ENCODE measurements around the gene CD47. TPM values are rescaled to one million over a fixed set of nuclear protein-coding genes. Genes with fewer than 3 reads are reported as not detected.

Gene CD47
- total and polyA plus RNA-seq, 10 of the 15 experiments (the other 5 are each of a cell fraction or from before 2014, with no cell fraction given): 22.9 to 175 (median 81.1) TPM

GRCh38 chr3:108103040-108103751 is 12.4 kb upstream of the CD47 start:
- intact Hi-C loops (cut with micrococcal nuclease; ENCODE audit: unreplicated experiment) (no loop called here), in situ Hi-C loops (cut with MboI) (no loop called here)
- H3K4me1 ChIP-seq (ENCODE audit: control insufficient read depth, insufficient read depth, low read length): peaks cover 36% of the 10 kb centered on the region

More at GRCh38 chr3:108103040-108103751, 12.4 kb upstream of the CD47 start:
- DNase-seq (ENCODE audit: low read depth, low spot score): no peak
- H3K9ac ChIP-seq (ENCODE audit: control insufficient read depth, insufficient read depth, low read length): no peak overlapping the region
- H4K20me1 ChIP-seq (ENCODE audit: control insufficient read depth, insufficient read depth): no peaks in the 10 kb centered on the region
- FAIRE-seq: no peak
- RAD21 ChIA-PET (ENCODE audit: unreplicated experiment): interaction anchor here (0.9 to 4.2 kb wide), 2 partner anchors 22 to 24 kb away, joined by 3 to 36 read pairs; no protein-coding TSS in a partner anchor
- TF ChIP-seq BCL3 (IDR thresholded peaks at IDR 0.05; ENCODE audit: borderline replicate concordance, insufficient read depth, low read depth, low read length, poor library complexity, severe bottlenecking) (no peak), SIX5 (IDR thresholded peaks at IDR 0.05; ENCODE audit: low read depth, low read length, severe bottlenecking) (no peak)
- H3K4me2 ChIP-seq (ENCODE audit: control insufficient read depth, insufficient read depth): no peak overlapping the region
- no peaks in the 10 kb centered on the region for H3K36me3 ChIP-seq (ENCODE audit: control insufficient read depth in 2 of 2, insufficient read depth in 2 of 2, low read length in 1 of 2)
- no peaks in the 10 kb centered on the region; the same call in 1 of the 2 replicates for H3K79me2 ChIP-seq (ENCODE audit: control insufficient read depth, insufficient read depth, low read length)
- WGBS (ENCODE audit: insufficient coverage, insufficient replicate concordance, low lambda C conversion rate, missing lambda C conversion rate): 92% methylated on average over 7 of the region's 7 CpGs
- H3K4me3 ChIP-seq: no peak overlapping the region
- SMC1A ChIA-PET (ENCODE audit: uncharacterized antibody, unreplicated experiment): interaction anchor here (3.9 kb wide), 1 partner anchor 20 kb away, joined by 26 read pairs; no protein-coding TSS in a partner anchor
- H3K27ac ChIP-seq (ENCODE audit: control insufficient read depth, insufficient read depth): no peak overlapping the region
- CTCF ChIA-PET: interaction anchor here (1.0 to 3.4 kb wide), 2 partner anchors 9 to 50 kb away, joined by 3 to 8 read pairs; no protein-coding TSS in a partner anchor
- POLR2A ChIA-PET: interaction anchor here (1.1 kb wide), 1 partner anchor 11 kb away, joined by 3 read pairs; no protein-coding TSS in a partner anchor
- no peaks in the 10 kb centered on the region for H3K27me3 ChIP-seq (replicated peaks in 1 of 2; ENCODE audit: control insufficient read depth in 2 of 2, insufficient read depth in 2 of 2, low read length in 1 of 2)
- H2AFZ ChIP-seq (ENCODE audit: control insufficient read depth, low read depth, low read length): no peak overlapping the region
- no peaks in the 10 kb centered on the region for H3K9me3 ChIP-seq (replicated peaks; ENCODE audit: control insufficient read depth, insufficient read depth, low read length)
- no peak for ATAC-seq
- no TSS peak for BruUV-seq (replicated peaks)
